ENCODE results near the gene DOCK9.

DNA sequence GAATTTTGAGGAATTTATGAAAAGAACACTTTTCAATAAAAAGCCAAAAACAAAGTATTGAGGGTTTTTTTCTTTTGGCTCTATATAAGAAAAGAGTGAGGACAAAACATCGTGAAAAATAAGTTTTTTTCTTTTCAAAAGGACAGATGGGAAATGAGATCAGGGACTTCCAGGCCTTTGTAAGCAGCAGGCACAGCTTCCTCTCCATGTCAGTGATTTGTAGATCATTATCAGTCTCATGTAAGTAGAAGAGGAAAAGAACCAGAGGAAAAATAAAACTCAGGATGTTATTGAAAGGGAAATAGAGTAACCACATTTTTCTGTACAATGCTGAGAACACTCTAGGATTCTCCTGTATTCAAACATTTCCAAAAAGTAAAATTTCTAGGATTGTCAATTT lies 29.9 kb downstream of the DOCK9 start:
- no peak for TF ChIP-seq CTCF (conservative IDR thresholded peaks at IDR 0.05 in 1 of 2, IDR thresholded peaks at IDR 0.05 in 1 of 2; ENCODE audit: extremely low read depth in 1 of 2, insufficient read depth in 1 of 2, low read depth in 1 of 2, low read length in 2 of 2)
- TF ChIP-seq EZH2 (IDR thresholded peaks at IDR 0.05; ENCODE audit: borderline replicate concordance, low read length), result no peak

Data from mammary epithelial cell (primary cell).